Measurements from ENCODE around the gene TTPAL. TPM values are rescaled to one million over a fixed set of nuclear protein-coding genes. Genes with fewer than 3 reads are reported as not detected.

The TTPAL gene
- total RNA-seq, 2 experiments from 2014 or later: 5.6 to 18.8 TPM

DNA sequence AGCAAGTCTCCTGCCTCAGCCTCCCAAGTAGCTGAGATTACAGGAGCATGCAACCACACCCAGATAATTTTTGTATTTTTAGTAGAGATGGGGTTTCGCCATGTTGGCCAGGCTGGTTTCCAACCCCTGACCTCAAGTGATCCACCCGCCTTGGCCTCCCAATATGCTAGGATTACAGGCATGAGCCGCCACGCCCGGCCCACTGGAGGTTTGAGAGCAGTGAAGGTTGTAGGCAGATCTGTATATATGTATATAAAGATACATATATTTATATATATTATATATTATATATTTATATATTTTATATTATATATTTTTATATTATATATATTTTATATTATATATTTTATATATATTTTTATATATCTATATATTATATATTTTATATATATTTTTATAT lies 38.2 kb upstream of the TTPAL start:
- no peak overlapping the region for H3K27ac ChIP-seq (ENCODE audit: low read depth, low read length, poor library complexity, severe bottlenecking)
- no peaks in the 10 kb centered on the region for H4K20me1 ChIP-seq (ENCODE audit: insufficient read depth, low read length)
- H2AFZ ChIP-seq (ENCODE audit: low read length): no peak overlapping the region
- no peak overlapping the region for H3K4me3 ChIP-seq (ENCODE audit: low read depth, low read length, poor library complexity, severe bottlenecking)
- H3K9me3 ChIP-seq (ENCODE audit: low read length): no peaks in the 10 kb centered on the region
- no peaks in the 10 kb centered on the region for H3K4me1 ChIP-seq (ENCODE audit: insufficient read depth, low read length, poor library complexity, severe bottlenecking)
- POLR2A ChIA-PET: interaction anchor here (1.3 kb wide), 1 partner anchor 10 kb away, joined by 3 read pairs; no protein-coding TSS in a partner anchor
- H3K79me2 ChIP-seq (ENCODE audit: insufficient read depth, low read depth, low read length): no peaks in the 10 kb centered on the region; the same call in 1 of the 2 replicates
- intact Hi-C loops (cut with micrococcal nuclease; ENCODE audit: unreplicated experiment): no loop called here
- H3K36me3 ChIP-seq (ENCODE audit: insufficient read depth, low read length): no peaks in the 10 kb centered on the region
- CTCF ChIA-PET (ENCODE audit: unreplicated experiment): no interaction called here
- BruUV-seq (replicated peaks): no TSS peak
- no peak for DNase-seq (ENCODE audit: low spot score)
- H3K4me2 ChIP-seq (ENCODE audit: low read length): no peak overlapping the region
- H3K9me2 ChIP-seq (ENCODE audit: insufficient read depth, low read length): no peaks in the 10 kb centered on the region
- TF ChIP-seq EZH2phosphoT487 (IDR thresholded peaks at IDR 0.05; ENCODE audit: borderline replicate concordance, low read depth, low read length): no peak
- TF ChIP-seq, protein P1, sequence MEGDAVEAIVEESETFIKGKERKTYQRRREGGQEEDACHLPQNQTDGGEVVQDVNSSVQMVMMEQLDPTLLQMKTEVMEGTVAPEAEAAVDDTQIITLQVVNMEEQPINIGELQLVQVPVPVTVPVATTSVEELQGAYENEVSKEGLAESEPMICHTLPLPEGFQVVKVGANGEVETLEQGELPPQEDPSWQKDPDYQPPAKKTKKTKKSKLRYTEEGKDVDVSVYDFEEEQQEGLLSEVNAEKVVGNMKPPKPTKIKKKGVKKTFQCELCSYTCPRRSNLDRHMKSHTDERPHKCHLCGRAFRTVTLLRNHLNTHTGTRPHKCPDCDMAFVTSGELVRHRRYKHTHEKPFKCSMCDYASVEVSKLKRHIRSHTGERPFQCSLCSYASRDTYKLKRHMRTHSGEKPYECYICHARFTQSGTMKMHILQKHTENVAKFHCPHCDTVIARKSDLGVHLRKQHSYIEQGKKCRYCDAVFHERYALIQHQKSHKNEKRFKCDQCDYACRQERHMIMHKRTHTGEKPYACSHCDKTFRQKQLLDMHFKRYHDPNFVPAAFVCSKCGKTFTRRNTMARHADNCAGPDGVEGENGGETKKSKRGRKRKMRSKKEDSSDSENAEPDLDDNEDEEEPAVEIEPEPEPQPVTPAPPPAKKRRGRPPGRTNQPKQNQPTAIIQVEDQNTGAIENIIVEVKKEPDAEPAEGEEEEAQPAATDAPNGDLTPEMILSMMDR (conservative IDR thresholded peaks at IDR 0.05; ENCODE audit: low read length): no peak

DNA sequence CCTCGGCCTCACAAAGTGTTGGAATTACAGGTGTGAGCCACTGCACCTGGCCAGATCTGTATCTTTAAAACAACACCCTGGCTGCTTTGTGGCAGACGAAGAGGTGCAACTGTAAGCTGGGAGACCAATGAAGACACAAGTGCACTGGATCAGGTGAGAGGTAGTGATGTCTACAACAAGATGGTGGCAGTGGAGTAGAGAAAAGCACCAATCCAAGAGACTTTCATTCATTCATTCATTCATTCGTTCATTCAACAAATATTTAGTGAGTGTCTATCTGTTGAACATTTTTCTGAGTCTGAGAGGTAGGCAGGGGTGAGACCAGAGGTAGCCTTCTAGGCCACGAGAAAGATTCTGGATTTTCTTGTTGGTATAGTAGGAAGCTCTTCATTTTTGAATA lies 36.9 kb upstream of the TTPAL start:
- Histone ChIP-seq H4K20me1 (ENCODE audit: insufficient read depth, low read length) (no peaks in the 10 kb centered on the region), H3K36me3 (ENCODE audit: insufficient read depth, low read length) (no peaks in the 10 kb centered on the region), H3K9me2 (ENCODE audit: insufficient read depth, low read length) (no peaks in the 10 kb centered on the region), H3K4me3 (ENCODE audit: low read depth, low read length, poor library complexity, severe bottlenecking) (no peak overlapping the region), H3K27ac (ENCODE audit: low read depth, low read length, poor library complexity, severe bottlenecking) (no peak overlapping the region), H3K4me1 (ENCODE audit: insufficient read depth, low read length, poor library complexity, severe bottlenecking) (no peaks in the 10 kb centered on the region), H3K79me2 (ENCODE audit: insufficient read depth, low read depth, low read length) (no peaks in the 10 kb centered on the region; the same call in 1 of the 2 replicates), H2AFZ (ENCODE audit: low read length) (no peak overlapping the region), H3K9me3 (ENCODE audit: low read length) (no peaks in the 10 kb centered on the region), H3K4me2 (ENCODE audit: low read length) (no peak overlapping the region)
- ChIA-PET CTCF (ENCODE audit: unreplicated experiment) (no interaction called here), POLR2A (no interaction called here)
- BruUV-seq (replicated peaks): no TSS peak
- no peak for TF ChIP-seq EZH2phosphoT487 (IDR thresholded peaks at IDR 0.05; ENCODE audit: borderline replicate concordance, low read depth, low read length)
- TF ChIP-seq, protein P1 (conservative IDR thresholded peaks at IDR 0.05; ENCODE audit: low read length): no peak
- intact Hi-C loops (cut with micrococcal nuclease; ENCODE audit: unreplicated experiment): no loop called here
- DNase-seq (ENCODE audit: low spot score): no peak

DNA sequence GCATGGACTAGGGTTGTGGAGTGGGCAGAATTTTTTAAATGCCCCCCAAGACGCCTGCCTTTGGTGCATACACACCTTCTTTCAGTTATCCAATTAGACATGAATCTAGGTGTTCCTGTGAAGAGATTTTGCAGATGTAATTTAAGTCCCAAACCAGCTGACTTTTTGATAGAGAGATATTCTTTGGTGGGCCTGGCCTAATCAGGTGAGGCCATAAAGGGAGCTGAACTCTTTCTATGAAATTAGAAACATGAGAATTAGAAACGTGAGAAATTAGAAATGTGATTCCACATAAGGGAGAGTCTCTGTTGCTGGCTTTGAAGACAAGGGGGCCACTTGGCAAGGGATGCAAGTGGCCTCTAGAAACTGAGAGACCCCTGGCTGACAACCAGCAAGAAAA lies 36.4 kb upstream of the TTPAL start:
- TF ChIP-seq, protein P1 (conservative IDR thresholded peaks at IDR 0.05; ENCODE audit: low read length): no peak
- no peak for TF ChIP-seq EZH2phosphoT487 (IDR thresholded peaks at IDR 0.05; ENCODE audit: borderline replicate concordance, low read depth, low read length)
- no TSS peak for BruUV-seq (replicated peaks)
- Histone ChIP-seq H3K27ac (ENCODE audit: low read depth, low read length, poor library complexity, severe bottlenecking) (no peak overlapping the region), H3K4me1 (ENCODE audit: insufficient read depth, low read length, poor library complexity, severe bottlenecking) (no peaks in the 10 kb centered on the region), H3K79me2 (ENCODE audit: insufficient read depth, low read depth, low read length) (no peaks in the 10 kb centered on the region; the same call in 1 of the 2 replicates), H2AFZ (ENCODE audit: low read length) (no peak overlapping the region), H3K9me2 (ENCODE audit: insufficient read depth, low read length) (no peaks in the 10 kb centered on the region), H3K9me3 (ENCODE audit: low read length) (no peaks in the 10 kb centered on the region), H3K36me3 (ENCODE audit: insufficient read depth, low read length) (no peaks in the 10 kb centered on the region), H3K4me2 (ENCODE audit: low read length) (no peak overlapping the region), H3K4me3 (ENCODE audit: low read depth, low read length, poor library complexity, severe bottlenecking) (no peak overlapping the region), H4K20me1 (ENCODE audit: insufficient read depth, low read length) (no peaks in the 10 kb centered on the region)
- intact Hi-C loops (cut with micrococcal nuclease; ENCODE audit: unreplicated experiment): no loop called here
- ChIA-PET POLR2A (no interaction called here), CTCF (ENCODE audit: unreplicated experiment) (no interaction called here)
- DNase-seq (ENCODE audit: low spot score): no peak
